ENCODE measurements around the gene NDE1.

Gene NDE1

GRCh38 chr16:15772579-15773293 is 122.7 kb downstream of the NDE1 start:
- DNase-seq = no peak

DNA sequence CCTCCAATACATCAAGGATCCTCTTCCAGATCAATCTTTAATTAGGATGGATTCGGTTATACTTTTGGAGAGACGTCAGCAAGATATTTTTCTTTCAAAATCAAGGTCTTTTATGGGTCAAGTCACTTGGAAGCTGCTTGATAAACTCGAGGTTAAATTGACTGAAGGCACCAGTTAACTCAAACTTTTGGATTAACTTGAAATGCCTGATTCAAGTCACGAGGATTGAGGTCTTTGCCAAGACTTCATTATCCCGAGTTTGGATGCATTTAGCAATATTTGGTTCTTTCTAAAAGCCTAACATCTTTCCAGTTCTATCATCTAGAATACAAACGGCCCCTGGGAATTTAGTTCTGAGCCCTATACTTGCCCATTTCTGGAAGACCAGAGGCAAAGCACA is 123.9 kb downstream of the NDE1 start:
- no peak for DNase-seq

GRCh38 chr16:15775209-15775608 is 125.2 kb downstream of the NDE1 start:
- no peak for DNase-seq

DNA sequence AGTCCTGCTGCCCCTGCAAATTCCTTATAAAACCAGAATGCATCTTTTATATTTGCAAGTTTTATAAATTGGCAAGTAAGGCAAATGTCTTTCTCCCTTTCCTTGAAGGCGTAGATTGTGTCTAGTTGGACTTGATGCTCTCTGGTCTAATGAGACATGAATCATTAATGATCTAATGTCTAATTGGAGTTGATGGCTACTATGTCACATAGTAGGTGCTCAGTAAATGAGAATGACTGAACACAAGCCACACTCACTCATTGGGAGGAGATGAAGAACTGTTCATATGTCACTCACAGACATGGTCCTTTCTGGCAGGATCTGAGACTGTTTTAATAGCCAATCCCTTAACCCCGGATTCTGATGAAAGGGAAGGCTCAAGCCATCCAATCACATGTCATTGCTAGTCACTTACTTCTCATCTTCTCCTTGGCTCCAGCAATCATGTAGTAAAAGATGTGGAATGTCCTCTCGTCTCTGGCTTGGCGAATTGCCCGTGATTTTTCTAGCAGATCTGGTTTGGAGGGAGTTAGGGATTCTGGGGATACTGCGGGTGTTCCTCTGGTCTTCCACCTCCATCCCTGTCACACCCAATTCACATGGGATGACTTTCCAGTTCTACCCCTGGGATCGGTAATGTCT is 125.7 kb downstream of the NDE1 start:
- no peak for DNase-seq

All from stimulated activated CD4-positive, alpha-beta T cell treated with anti-CD3 and anti-CD28 coated beads, Interleukin-1b, Interleukin-23, amount 100 ng/mL, for 48 hours (primary cell).